ENCODE results near the gene HES7.

- TF ChIP-seq POLR2A (IDR thresholded peaks at IDR 0.05) = no peak
- no peak for TF ChIP-seq CTCF (IDR thresholded peaks at IDR 0.05)
These were observed 32.7 kb downstream of the HES7 start for GRCh38 chr17:8091033-8091687.
